Sciatic nerve (tissue), 2 donors: ENCODE data around the gene SIL1. TPM values are rescaled to one million over a fixed set of nuclear protein-coding genes. Genes with fewer than 3 reads are reported as not detected.
"Not testable (repeated sequence)": the region's sequence is repeated elsewhere in the genome, so short reads cannot be mapped to it uniquely, and the experiment has no call there.

Experiments used
- ATAC-seq: fragments of 200-7000 bp; cut with Tn5 transposase; one replicate; pipeline ENCODE4 v1.9.1; 2020; ENCODE audit warnings: mild to moderate bottlenecking, moderate library complexity
- DNase-seq: peaks from one replicate; pipeline ENCODE4 v3.0.0-alpha.2; 2020; ENCODE audit warnings: low spot score
- intact Hi-C: fragments of 100-400 bp; cut with DNase I; formaldehyde crosslinking; loops from one replicate; pipeline ENCODE4 v1.14.2; 2022
- total RNA-seq: library from RNA; stranded (reverse); fragmentation: NEBNext Ultra II Directional; extraction: Animal tissue kit (Norgen Biotek cat#: 25700); gene quantifications from one replicate; pipeline ENCODE4 v1.2.1, GENCODE V29; 2021
- donor health status: DM: no; HTN: no; CAD: no.
- donor health status: DM: no; HTN: no; CAD: no.

The SIL1 gene
- total RNA-seq, 1 donor from 2014 or later = 54.7 TPM

DNA sequence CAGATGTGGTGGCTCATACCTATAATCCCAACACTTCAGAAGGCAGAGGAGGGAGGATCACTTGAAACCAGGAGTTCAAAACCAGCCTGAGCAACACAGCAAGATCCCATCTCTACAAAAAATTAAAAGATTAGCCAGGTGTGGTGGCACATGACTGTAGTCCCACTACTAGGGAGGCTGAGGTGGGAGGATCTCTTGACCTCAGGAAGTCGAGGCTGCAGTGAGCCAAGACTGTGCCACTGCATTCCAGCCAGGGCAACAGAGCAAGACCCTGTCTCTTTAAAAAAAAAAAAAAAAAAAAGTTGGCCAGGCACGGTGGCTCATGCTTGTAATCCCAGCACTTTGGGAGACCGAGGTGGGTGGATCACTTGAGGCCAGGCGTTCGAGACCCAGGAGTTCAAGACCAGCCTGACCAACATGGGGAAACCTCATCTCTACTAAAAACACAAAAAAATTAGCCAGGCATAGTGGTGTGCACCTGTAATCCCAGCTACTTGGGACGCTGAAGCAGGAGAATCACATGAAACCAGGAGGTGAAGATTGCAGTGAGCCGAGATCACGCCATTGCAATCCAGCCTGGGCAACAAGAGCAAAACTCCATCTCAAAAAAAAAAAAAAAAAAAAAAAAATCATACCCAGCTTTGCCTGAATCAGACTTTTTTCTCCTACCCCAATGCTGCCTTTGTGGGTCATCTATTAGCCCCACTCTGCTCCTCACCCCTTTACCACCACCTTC lies 18.2 kb downstream of the SIL1 start:
- DNase-seq, intact Hi-C loops, ATAC-seq: not testable (repeated sequence)

- ATAC-seq (no peak), DNase-seq (no peak)
- intact Hi-C loops = no loop called here
These were observed 19.2 kb downstream of the SIL1 start for GRCh38 chr5:139178935-139179334.

DNA sequence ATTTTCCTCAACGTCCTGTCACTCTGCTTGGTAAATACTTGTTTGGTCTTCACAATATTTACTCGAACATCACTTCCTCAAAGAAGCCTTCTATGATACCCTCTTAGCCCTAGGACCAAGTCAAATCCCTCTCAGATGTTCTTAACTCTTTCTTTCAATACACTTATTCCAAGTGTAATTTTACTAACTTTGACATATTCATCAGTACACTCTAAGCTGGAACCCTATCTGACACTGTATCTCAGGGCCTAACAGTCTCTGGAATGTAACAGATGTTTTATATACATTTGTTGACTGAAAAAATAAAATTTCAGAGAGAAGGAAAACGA lies 19.6 kb downstream of the SIL1 start:
- DNase-seq = no peak
- intact Hi-C loops = no loop called here
- no peak for ATAC-seq

DNA sequence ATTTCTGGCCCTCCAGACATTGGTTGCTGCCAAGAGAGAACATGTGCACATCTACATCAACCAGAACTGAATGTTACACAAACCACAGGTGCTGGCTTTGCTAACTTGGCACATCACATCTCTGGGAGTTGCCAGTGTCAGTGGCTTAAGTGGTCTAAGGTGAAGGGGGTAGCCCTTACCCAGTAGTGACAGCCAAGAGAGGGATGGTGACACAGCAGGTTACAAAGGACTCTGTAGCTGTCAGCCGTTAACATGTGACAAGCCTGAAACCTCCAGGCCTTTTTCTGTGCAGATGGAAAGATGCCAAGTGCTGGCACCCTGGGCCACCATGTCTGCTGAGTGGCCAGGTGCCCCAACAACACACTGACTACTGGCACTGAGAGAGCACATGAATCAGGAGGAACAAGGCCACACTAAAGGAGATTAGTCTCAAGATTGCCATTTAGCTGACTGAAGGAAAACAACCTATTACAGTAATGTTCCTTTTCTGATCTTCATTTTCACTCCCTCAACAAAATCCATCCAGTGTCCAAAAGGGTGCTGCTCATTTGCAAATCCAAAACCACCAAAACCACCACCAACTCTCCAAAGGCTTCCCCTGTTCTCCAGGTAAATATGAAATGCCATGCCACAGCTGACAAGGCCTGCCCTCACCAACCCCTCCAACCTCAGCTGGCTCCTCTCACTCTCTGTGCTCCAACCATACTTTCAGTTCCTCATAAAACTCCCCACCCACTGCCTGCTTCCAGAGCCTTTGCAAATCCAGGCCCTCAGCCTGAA lies 20.2 kb downstream of the SIL1 start:
- DNase-seq (no peak), ATAC-seq (peak; percentile 52)
- intact Hi-C loops = no loop called here

DNA sequence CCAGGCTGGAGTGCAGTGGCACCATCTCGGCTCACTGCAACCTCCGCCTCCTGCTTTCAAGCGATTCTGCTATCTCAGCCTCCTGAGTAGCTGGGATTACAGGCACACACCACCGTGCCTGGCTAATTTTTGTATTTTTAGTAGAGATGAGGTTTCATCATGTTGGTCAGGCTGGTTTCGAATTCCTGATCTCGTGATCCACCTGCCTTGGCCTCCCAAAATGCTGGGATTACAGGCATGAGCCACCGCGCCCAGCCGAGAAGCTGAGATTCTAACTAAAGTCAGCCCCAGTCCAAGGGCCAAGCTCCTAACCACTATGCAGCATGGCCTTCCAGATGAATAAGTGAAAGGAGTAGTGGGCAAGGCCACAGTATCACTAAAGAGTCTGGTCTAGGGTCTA lies 20.9 kb downstream of the SIL1 start:
- DNase-seq, intact Hi-C loops, ATAC-seq: not testable (repeated sequence)

DNA sequence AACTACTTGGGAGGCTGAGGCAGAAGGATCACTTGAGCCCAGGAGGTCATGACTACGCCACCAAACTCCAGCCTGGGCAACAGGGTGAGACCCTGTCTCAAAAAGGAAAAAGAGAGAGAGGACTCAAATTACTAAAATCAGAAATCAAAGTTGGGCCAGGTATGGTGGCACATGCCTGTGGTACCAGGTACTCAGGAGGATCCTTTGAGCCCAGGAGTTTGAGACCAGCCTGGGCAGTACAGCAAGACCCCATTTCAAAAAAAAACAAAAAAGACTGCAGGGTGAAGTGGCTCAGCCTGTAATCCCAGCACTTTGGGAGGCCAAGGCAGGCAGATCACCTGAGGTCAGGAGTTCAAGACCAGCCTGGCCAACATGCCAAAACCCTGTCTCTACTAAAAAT lies 23.8 kb downstream of the SIL1 start:
- intact Hi-C loops, ATAC-seq, DNase-seq: not testable (repeated sequence)

DNA sequence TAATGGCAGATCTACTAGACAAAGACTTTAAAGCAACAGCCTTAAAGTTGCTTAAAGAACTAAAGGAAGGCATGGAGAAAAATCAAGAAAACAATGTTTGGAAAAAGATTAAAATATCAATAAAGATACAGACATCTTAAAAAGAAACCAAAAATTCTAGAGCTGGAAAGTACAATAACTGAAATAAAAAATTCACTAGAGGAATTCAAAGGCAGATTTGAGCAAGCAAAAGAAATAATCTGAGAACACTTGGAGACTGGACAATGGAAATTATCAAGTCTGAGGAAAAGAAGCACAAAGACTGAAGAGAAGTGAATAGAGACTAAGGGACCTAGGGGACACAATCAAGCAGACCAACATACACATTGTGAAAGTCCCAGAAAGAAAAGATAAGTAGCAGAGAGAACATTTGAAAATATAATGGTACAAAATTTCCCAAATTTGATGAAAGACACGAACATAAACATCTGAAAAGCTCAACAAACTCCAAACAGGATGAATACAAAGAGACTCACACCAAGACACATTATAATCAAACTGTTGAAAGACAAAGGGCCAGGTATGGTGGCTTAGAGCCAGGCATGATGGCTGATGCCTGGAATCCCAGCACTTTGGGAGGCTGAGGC lies 26.3 kb downstream of the SIL1 start:
- intact Hi-C loops = no loop called here
- DNase-seq (no peak), ATAC-seq (no peak)

- ATAC-seq = no peak
- intact Hi-C loops = no loop called here
- no peak for DNase-seq
These were observed 30.0 kb downstream of the SIL1 start for GRCh38 chr5:139167952-139168720.

DNA sequence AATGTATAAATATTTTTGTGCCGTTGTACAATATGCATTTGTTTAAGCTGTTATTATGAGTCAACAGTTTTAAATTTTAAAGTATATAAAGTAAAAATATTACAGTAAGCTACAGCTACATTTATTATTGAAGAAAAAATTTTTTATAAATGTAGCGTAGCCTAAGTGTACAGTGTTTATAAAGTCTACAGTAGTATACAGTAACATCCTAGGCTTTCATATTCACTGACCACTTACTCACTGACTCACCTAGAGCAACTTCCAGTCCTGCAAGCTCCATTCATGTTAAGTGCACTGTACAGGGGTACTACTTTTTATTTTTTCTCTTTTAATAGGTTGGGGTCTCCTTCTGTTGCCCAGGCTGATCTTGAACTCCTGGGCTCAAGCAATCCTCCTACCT lies 30.6 kb downstream of the SIL1 start:
- DNase-seq (no peak), ATAC-seq (no peak)
- intact Hi-C loops = no loop called here

GRCh38 chr5:139167063-139167462 lies 31.1 kb downstream of the SIL1 start:
- ATAC-seq = no peak
- intact Hi-C loops = no loop called here

DNA sequence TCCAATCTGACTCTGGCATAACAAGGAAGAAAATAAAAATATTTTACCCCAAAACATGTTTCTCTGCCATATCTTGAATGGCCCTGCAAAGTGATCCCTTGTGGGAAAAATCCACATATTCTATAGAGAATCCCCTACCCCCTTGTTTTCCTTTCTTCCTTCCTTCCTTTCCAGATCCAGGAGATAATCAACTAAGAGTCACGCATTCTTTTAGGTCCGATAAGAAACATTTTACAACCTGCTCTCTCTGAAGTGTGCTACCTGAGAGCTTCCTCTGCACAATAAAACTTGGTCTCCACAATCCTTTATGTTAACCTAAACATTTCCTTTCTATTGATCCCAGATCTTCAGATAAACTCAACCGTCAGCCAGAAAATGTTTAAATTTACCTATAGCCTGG lies 33.3 kb downstream of the SIL1 start:
- intact Hi-C loops, DNase-seq, ATAC-seq: not testable (repeated sequence)

More at GRCh38 chr5:139167063-139167462, 31.1 kb downstream of the SIL1 start:
- DNase-seq = no peak

GRCh38 chr5:139164020-139164419 lies 34.1 kb downstream of the SIL1 start:
- no peak for DNase-seq

GRCh38 chr5:139162448-139162847 lies 35.7 kb downstream of the SIL1 start:
- intact Hi-C loops = no loop called here
- no peak for ATAC-seq
- no peak for DNase-seq

More at GRCh38 chr5:139164020-139164419, 34.1 kb downstream of the SIL1 start:
- no peak for ATAC-seq
- intact Hi-C loops = no loop called here

DNA sequence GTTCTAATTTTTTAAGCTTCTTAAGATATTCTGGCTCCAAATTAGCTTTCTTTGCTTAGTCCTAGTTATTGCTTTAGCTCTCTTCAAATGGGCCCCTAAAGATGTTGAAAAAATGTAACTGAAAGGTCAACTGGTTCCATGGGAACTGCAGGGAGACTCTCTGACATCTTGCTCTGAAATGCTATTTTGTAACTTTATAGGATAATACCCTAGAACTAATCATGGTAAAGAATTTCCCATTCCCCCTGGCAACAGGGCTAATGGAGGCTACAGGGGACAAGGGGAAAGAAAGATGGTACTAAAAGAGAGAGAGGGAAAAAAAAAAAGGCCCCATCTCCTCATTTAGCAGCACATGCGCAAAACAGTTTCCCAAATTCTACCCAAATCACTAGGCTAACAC lies 39.4 kb downstream of the SIL1 start:
- DNase-seq = no peak
- intact Hi-C loops = no loop called here
- no peak for ATAC-seq

DNA sequence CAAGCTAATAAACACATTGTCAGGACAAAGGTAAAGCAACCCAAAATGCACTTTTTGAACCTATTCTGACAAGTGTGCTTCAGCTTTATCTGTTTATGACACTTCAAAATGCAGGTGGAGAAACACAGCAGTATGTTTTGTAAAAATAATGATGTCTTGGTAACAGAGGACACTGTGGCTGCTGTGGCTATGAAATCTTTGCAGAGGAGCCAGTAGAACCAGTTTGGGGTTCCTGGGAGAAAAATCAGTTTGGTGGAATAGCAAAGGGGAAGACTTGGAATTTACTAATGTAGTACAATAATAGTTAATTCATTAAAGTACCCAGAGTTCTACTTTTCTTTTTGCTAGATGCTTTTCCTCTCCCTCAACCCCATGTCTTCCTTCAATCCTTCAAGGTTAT lies 40.6 kb downstream of the SIL1 start:
- DNase-seq = no peak
- intact Hi-C loops = no loop called here
- no peak for ATAC-seq

GRCh38 chr5:139156814-139157213 lies 41.4 kb downstream of the SIL1 start:
- intact Hi-C loops = no loop called here

DNA sequence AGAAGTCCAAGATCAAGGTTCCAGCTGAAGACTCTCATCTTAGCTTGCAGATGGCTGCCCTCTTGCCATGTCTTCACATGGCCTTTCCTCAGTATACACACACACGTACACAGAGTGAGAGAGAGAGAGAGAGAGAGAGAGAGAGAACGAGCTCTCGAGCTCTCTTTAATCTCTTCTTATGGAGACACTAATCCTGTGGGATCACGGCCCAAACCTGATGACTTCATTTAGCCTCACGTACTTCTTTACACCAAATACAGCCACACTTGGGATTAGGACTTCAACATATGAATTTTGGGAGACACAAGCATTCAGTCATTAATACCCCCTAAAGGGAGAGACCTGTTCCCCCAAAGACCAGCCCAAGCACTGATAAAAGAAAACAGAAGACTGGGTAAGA lies 42.8 kb downstream of the SIL1 start:
- intact Hi-C loops = no loop called here
- no peak for ATAC-seq

More at GRCh38 chr5:139156814-139157213, 41.4 kb downstream of the SIL1 start:
- ATAC-seq = no peak
- no peak for DNase-seq

DNA sequence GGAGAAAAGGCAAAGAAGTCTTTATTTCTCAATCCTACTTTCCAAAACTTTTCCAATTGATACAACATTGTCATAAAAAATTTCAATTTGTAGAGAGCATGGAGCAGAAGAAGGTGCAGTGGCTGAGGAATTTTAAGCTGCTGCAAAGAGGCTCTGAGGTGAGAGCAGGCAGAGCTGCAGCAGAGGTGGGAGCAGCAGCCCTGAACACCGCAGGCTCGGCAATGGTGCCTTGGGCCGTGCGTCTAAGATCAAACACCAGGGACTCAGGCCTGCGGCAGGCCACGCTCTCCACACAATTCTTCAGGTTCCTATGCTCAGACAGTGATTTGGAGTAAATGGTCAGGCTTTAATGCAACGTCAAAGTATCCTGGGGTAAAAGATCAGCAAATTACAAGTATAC lies 46.3 kb downstream of the SIL1 start:
- DNase-seq (no peak), ATAC-seq (no peak)
- intact Hi-C loops = no loop called here

More for the DNA sequence above, 42.8 kb downstream of the SIL1 start:
- no peak for DNase-seq

DNA sequence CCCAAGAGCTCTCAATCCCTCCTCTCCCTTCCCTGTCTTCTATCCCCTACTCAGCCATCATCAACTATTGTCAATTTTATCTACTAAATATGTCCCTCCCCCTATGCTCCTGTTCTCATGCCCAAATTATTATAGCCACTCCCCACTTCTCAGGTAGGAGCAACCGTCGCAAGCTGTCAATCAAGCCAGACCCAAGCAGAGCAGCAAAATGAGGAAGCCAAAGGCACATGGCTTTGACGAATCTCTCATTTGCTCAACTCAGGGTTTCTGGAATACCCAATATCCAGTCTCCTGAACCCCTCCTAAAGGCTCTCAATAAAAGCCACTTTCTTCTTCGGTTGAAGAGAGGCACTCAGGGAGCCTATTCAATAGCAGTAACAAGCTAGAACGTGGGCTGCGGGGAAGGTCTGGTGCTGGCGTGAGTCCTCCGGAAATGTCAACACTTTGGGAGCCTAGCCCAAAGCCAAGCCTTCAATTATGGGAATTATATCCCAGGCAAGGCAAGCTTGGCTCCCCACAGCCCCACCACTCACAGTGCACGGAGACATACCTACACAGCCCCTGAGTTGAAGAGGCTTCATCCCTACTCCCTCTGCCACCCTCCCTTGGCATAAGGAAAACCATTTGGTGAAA lies 47.7 kb downstream of the SIL1 start:
- DNase-seq = no peak
- intact Hi-C loops = no loop called here
- no peak for ATAC-seq
